Measurements from ENCODE around the gene SKAP2. TPM values are rescaled to one million over a fixed set of nuclear protein-coding genes. Genes with fewer than 3 reads are reported as not detected.

Gene SKAP2
- total RNA-seq, 1 donor from 2014 or later: 25.5 TPM

- H3K9me3 Mint-ChIP-seq: no peaks in the 10 kb centered on the region
- TF ChIP-seq CTCF (conservative IDR thresholded peaks at IDR 0.05): no peak
- H3K27me3 Mint-ChIP-seq: peaks cover 5% of the 10 kb centered on the region
- peaks cover 36% of the 10 kb centered on the region for H3K4me1 Mint-ChIP-seq (ENCODE audit: unreplicated experiment)
- no peaks in the 10 kb centered on the region for H3K36me3 Mint-ChIP-seq
- peak overlapping the region; percentile 59 for H3K4me3 Mint-ChIP-seq
- peak overlapping the region; percentile 77 for H3K27ac Mint-ChIP-seq
- DNase-seq (ENCODE audit: extremely low spot score, unreplicated experiment): no peak
Measured at GRCh38 chr7:26861050-26861449, 3.3 kb downstream of the SKAP2 start.

GRCh38 chr7:26860361-26860760, 4.0 kb downstream of the SKAP2 start:
- H3K27ac Mint-ChIP-seq: peak overlapping the region; percentile 96
- H3K4me3 Mint-ChIP-seq: peak overlapping the region; percentile 39
- H3K4me1 Mint-ChIP-seq (ENCODE audit: unreplicated experiment): peaks cover 37% of the 10 kb centered on the region
- no peaks in the 10 kb centered on the region for H3K9me3 Mint-ChIP-seq
- no peaks in the 10 kb centered on the region for H3K36me3 Mint-ChIP-seq
- no peak for DNase-seq (ENCODE audit: extremely low spot score, unreplicated experiment)
- H3K27me3 Mint-ChIP-seq: peaks cover 5% of the 10 kb centered on the region
- TF ChIP-seq CTCF (conservative IDR thresholded peaks at IDR 0.05): no peak

GRCh38 chr7:26859720-26860119, 4.7 kb downstream of the SKAP2 start:
- Mint-ChIP-seq H3K4me3 (peak overlapping the region; percentile 92), H3K36me3 (no peaks in the 10 kb centered on the region), H3K9me3 (no peaks in the 10 kb centered on the region), H3K4me1 (ENCODE audit: unreplicated experiment) (peaks cover 42% of the 10 kb centered on the region), H3K27me3 (peaks cover 5% of the 10 kb centered on the region), H3K27ac (peak overlapping the region; percentile 96)
- no peak for DNase-seq (ENCODE audit: extremely low spot score, unreplicated experiment)
- TF ChIP-seq CTCF (conservative IDR thresholded peaks at IDR 0.05): no peak

- Mint-ChIP-seq H3K4me3 (peak overlapping the region; percentile 92), H3K4me1 (ENCODE audit: unreplicated experiment) (peaks cover 39% of the 10 kb centered on the region), H3K27me3 (peaks cover 2% of the 10 kb centered on the region), H3K27ac (peak overlapping the region; percentile 96), H3K9me3 (no peaks in the 10 kb centered on the region), H3K36me3 (peaks cover 2% of the 10 kb centered on the region)
- no peak for DNase-seq (ENCODE audit: extremely low spot score, unreplicated experiment)
- TF ChIP-seq CTCF (conservative IDR thresholded peaks at IDR 0.05): no peak
Measured at GRCh38 chr7:26858735-26859134, 5.7 kb downstream of the SKAP2 start.

GRCh38 chr7:26858241-26858715, 6.1 kb downstream of the SKAP2 start:
- Mint-ChIP-seq H3K27me3 (peaks cover 3% of the 10 kb centered on the region), H3K27ac (peak overlapping the region; percentile 96), H3K9me3 (no peaks in the 10 kb centered on the region), H3K4me3 (peak overlapping the region; percentile 92), H3K36me3 (peaks cover 5% of the 10 kb centered on the region), H3K4me1 (ENCODE audit: unreplicated experiment) (peaks cover 40% of the 10 kb centered on the region)
- DNase-seq (ENCODE audit: extremely low spot score, unreplicated experiment): no peak
- TF ChIP-seq CTCF (conservative IDR thresholded peaks at IDR 0.05): no peak

All from type B pancreatic cell (in vitro differentiated cells).